ENCODE measurements around the gene ZDHHC7.
A peak's percentile ranks its signal among the peaks of the same experiment; 100 is the strongest.

The ZDHHC7 gene

GRCh38 chr16:85019659-85020245, 8.4 kb upstream of the ZDHHC7 start:
- FAIRE-seq (no peak), DNase-seq (ENCODE audit: insufficient read length, low spot score) (no peak)
- no peak for TF ChIP-seq POLR2A (IDR thresholded peaks at IDR 0.05; ENCODE audit: low read depth, low read length)

- no peak for DNase-seq (ENCODE audit: insufficient read length, low spot score)
- no peak for FAIRE-seq
- no peak for TF ChIP-seq POLR2A (IDR thresholded peaks at IDR 0.05; ENCODE audit: low read depth, low read length)
These were observed 7.3 kb upstream of the ZDHHC7 start for GRCh38 chr16:85018529-85019236.

GRCh38 chr16:85017633-85018032, 6.3 kb upstream of the ZDHHC7 start:
- TF ChIP-seq POLR2A (IDR thresholded peaks at IDR 0.05; ENCODE audit: low read depth, low read length): no peak

DNA sequence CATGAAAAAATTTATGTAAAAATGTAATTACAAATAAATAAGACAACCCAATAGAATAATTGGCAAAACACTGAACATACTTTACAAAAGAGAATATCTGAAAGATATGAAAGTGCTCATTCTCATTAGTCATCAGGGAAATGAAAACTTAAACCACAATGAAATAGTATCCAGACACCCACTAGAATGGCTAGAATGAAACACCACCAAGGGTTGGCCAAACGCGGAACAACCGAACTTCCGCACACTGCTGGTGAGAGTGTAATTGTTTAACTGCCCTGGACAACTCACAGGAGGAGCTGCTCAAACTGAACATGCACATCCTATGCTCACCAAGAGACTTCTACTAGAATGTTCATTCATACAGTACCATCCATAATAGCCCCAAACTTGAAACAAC, 5.8 kb upstream of the ZDHHC7 start:
- DNase-seq (ENCODE audit: insufficient read length, low spot score) (no peak), FAIRE-seq (no peak)
- TF ChIP-seq POLR2A (IDR thresholded peaks at IDR 0.05; ENCODE audit: low read depth, low read length): no peak

More at GRCh38 chr16:85017633-85018032, 6.3 kb upstream of the ZDHHC7 start:
- DNase-seq (ENCODE audit: insufficient read length, low spot score): no peak
- FAIRE-seq: no peak

DNA sequence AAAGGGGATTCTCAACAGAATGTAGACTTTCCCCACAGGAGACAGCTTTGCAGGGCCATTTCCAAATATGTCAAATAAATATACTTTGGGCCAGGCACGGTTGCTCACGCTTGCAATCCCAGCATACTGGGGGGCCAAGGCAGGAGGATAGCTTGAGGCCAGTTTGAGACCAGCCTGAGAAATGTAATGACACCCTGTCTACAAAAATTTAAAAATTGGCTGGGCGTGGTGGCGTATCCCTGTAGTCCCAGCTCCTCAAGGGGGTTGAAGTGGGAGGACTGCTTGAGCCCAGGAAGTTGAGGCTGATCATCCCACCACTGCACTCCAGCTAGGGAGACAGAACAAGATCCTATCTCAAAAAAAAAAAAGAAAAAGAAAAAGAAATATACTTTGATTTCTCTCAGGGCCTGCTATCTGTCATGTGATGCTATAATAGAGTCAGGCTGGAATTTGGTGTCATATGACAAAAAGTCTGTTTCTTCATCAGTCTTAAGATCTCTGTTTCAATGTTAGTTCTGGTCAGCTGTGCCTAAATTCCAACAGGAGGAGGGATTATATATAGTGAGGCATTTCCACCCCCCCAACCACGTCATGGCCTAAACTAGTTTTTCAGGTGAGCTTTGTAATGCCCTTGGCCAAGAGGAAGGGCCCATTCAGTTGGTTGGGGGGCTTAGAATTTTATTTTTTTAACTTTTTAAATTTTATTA, 4.3 kb upstream of the ZDHHC7 start:
- TF ChIP-seq POLR2A (IDR thresholded peaks at IDR 0.05; ENCODE audit: low read depth, low read length): no peak
- DNase-seq (ENCODE audit: insufficient read length, low spot score) (no peak), FAIRE-seq (no peak)

DNA sequence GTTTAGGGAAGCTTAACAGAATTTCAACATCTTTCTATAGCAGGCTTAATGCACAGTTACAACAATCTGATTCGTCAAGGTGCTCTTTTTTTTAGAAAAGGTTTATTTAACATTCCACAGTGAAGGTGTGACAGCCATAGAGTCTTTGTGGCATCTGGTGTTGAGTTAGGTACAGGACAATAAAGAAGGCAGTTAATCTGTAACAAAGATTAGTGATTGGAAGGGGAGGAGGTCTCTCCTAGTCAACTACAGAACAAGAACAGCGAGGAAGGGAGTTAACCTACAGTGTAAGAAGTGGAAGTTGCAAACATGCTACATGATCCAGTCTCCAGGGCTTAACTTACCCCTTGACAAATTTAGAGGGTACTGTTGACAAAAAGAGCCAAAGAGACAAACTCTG, 3.0 kb upstream of the ZDHHC7 start:
- FAIRE-seq (no peak), DNase-seq (ENCODE audit: insufficient read length, low spot score) (no peak)
- TF ChIP-seq POLR2A (IDR thresholded peaks at IDR 0.05; ENCODE audit: low read depth, low read length): no peak

DNA sequence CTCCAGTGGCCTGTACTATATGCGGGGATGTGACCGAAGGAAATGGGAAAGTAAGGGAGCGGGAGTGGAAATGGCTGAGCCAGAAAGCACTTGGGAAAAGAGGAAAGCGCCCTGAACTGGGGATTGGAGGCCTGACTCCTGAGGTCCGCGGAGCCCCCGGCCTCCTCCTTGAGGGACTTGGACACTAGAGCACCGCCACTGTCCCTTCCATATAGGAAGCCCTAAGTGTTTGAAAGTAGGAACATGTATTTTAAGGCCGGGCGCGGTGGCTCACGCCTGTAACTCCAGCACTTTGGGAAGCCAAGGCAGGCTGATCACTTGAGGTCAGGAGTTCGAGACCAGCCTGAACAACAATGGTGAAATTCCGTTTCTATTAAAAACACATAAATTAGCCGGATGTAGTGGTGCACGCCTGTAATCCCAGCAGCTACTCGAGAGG, 530 bp upstream of the ZDHHC7 start:
- DNase-seq (ENCODE audit: insufficient read length, low spot score) (no peak), FAIRE-seq (no peak)
- no peak for TF ChIP-seq POLR2A (IDR thresholded peaks at IDR 0.05; ENCODE audit: low read depth, low read length)

- no peak for DNase-seq (ENCODE audit: insufficient read length, low spot score)
- no peak for FAIRE-seq
- TF ChIP-seq POLR2A (IDR thresholded peaks at IDR 0.05; ENCODE audit: low read depth, low read length): no peak
These were observed 847 bp downstream of the ZDHHC7 start for GRCh38 chr16:85010446-85010930.

- DNase-seq (ENCODE audit: insufficient read length, low spot score): no peak
- no peak for TF ChIP-seq POLR2A (IDR thresholded peaks at IDR 0.05; ENCODE audit: low read depth, low read length)
- no peak for FAIRE-seq
These were observed 3.1 kb downstream of the ZDHHC7 start for GRCh38 chr16:85008271-85008670.

- FAIRE-seq (no peak), DNase-seq (ENCODE audit: insufficient read length, low spot score) (no peak)
- TF ChIP-seq POLR2A (IDR thresholded peaks at IDR 0.05; ENCODE audit: low read depth, low read length): no peak
These were observed 3.7 kb downstream of the ZDHHC7 start for GRCh38 chr16:85007496-85008214.

DNA sequence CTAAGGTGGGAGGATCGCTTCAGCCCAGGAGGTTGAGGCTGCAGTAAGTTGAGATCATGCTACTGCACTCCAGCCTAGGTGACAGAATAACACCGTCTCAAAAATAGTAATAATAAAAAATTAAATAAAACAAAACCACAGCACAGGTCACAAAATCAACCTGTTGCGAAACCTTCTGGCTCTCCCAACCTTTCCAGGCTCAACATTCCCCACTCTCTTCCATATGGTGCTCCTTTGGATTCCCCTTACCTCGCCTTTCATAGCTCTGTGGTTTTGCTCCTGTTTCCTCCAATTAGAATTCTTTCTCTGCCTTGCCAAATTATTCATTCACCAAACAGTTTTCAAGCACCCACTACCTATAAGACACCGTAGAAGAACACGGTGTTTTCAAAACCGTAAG, 4.7 kb downstream of the ZDHHC7 start:
- no peak for DNase-seq (ENCODE audit: insufficient read length, low spot score)
- no peak for FAIRE-seq
- TF ChIP-seq POLR2A (IDR thresholded peaks at IDR 0.05; ENCODE audit: low read depth, low read length): no peak

GRCh38 chr16:85005285-85006069, 5.9 kb downstream of the ZDHHC7 start:
- FAIRE-seq: no peak
- DNase-seq (ENCODE audit: insufficient read length, low spot score): peak; percentile 47
- no peak for TF ChIP-seq POLR2A (IDR thresholded peaks at IDR 0.05; ENCODE audit: low read depth, low read length)

GRCh38 chr16:85004587-85005205, 6.6 kb downstream of the ZDHHC7 start:
- DNase-seq (ENCODE audit: insufficient read length, low spot score) (peak; percentile 93), FAIRE-seq (no peak)

More at GRCh38 chr16:85004587-85005205, 6.6 kb downstream of the ZDHHC7 start:
- no peak for TF ChIP-seq POLR2A (IDR thresholded peaks at IDR 0.05; ENCODE audit: low read depth, low read length)

All from H54 (cell line).